HG02798 (cell line): Measurements from ENCODE around the gene ARHGAP44.

Experiments used
- ATAC-seq: cut with Tn5 transposase; IDR thresholded peaks from one replicate; pipeline ENCODE4 v1.9.1; 2021; ENCODE audit warnings: mild to moderate bottlenecking; ENCODE audit not compliant: unreplicated experiment, poor library complexity

The ARHGAP44 gene

GRCh38 chr17:12985431-12986293, 196.4 kb downstream of the ARHGAP44 start:
- ATAC-seq: no peak

DNA sequence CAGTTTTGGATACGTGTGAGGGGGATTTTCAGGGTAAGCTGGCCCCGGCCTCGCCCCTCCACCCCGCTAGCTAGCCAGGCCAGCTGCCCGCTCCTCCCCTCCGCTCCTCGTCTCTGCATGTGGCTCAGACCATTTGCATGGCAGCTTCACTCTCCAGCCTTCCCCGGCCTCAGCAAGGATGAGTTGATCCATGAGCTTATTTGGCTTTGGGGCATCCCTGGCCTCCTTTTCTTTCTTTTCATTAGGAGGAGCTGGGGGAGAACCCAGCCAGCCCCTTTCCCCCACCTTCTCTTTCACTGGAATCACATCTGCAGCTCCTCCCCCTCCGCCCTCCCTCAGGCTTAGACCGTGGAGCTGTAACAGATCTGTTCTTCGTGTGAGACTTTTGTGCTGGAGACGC, 197.8 kb downstream of the ARHGAP44 start:
- ATAC-seq: no peak

- ATAC-seq: no peak
Observed at GRCh38 chr17:12990041-12990808, 200.9 kb downstream of the ARHGAP44 start.

DNA sequence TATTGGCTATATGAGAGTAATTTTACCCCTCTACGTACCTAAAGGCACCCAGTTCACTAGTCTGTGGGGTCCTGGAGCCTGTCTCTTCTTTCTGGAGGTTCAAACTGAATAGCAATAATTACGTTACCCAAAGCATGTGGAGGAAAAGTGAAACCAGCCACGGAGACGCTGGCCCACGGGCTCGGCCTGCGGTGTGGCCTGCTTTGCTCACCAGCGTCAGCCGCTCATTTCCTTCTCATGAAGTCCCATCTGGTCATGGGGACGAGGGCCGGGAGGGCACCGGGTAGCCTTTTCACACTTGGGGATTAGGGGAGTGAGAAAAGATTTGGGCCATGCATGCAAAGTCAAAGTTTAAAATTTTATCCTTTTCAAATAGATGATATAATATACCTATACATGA, 201.6 kb downstream of the ARHGAP44 start:
- no peak for ATAC-seq

- no peak for ATAC-seq
Observed at GRCh38 chr17:12992676-12993075, 203.4 kb downstream of the ARHGAP44 start.

GRCh38 chr17:12993631-12994030, 204.3 kb downstream of the ARHGAP44 start:
- ATAC-seq: no peak

- no peak for ATAC-seq
Observed at GRCh38 chr17:12994341-12995074, 205.2 kb downstream of the ARHGAP44 start.

GRCh38 chr17:12995106-12995895, 206.0 kb downstream of the ARHGAP44 start:
- ATAC-seq: no peak

GRCh38 chr17:12995896-12996295, 206.6 kb downstream of the ARHGAP44 start:
- no peak for ATAC-seq

- ATAC-seq: no peak
Observed at GRCh38 chr17:12996357-12996756, 207.1 kb downstream of the ARHGAP44 start.

GRCh38 chr17:12996941-12997340, 207.6 kb downstream of the ARHGAP44 start:
- no peak for ATAC-seq

DNA sequence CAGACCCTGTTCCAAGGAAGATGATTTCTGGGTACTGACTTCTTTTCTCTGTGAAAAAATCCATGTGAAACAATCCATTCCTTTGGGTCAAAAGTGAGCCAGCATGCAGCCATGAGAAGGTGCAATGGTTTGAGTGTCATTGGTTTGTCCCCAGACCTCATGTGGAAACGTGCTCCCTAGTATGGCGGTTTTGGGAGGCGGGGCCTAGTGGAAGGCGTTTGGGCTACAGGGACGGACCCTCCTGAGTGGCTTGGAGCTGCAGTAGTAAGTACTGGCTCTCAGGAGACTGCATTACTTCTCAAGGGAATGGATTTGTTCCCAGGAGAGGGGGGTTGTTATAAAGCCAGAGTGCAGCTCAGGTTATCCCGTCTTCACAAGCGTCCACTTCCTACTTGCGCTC, 209.2 kb downstream of the ARHGAP44 start:
- no peak for ATAC-seq

- ATAC-seq: no peak
Observed at GRCh38 chr17:12998874-12999273, 209.6 kb downstream of the ARHGAP44 start.

GRCh38 chr17:13000561-13000960, 211.3 kb downstream of the ARHGAP44 start:
- ATAC-seq: no peak

GRCh38 chr17:13001991-13002615, 212.8 kb downstream of the ARHGAP44 start:
- no peak for ATAC-seq

DNA sequence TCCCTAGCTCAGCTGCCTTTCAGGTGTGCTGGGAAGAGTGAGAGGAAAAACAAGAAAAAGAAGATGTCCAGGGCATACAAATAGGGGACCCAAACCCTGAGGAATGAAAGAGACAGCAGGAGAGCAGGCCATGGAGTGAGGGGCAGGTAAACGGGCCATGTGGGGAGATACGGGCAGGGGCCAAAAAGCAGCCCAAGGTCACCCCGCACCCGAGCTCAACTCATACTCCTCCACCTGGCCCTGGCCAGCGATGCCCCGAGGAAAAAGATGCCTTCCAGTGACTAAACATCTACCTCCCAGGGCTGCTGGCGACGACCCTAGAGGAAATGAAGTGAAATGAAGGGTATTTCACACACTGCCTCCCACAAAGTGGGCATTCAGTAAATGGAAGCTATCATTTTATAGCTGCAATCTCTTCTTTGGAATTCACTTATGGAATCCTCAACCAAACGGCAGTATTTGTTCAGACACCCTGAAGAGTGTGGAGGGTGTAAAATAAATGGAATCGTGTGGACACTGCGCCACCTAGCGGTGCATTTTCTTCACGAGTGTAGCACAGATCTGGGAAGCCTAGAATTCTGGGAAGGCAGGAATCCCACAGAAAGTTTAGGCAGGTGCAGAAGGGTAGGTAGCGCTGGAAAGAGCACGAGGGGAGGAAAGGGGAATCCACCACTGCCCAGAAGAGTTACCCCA, 213.6 kb downstream of the ARHGAP44 start:
- peak; percentile 37 for ATAC-seq

DNA sequence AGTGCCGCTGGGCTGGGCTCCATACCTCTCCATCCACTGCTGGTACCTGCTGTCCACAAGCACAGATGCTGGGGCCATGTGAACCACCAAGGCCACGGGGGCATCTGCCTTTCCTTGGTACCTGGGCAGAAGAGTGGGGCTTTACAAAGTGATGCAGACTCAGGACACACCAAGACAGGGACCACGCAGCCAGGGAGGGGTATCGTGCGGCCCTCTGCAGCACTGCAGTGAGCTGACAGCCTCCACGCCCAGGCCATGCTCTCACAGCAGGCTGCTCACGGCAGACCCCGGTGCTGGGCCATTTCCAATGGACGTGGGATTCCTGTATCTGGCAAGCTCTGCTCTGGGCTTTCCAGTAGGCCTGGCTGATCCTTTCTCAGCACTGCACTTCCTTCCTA, 214.2 kb downstream of the ARHGAP44 start:
- ATAC-seq: peak; percentile 25

DNA sequence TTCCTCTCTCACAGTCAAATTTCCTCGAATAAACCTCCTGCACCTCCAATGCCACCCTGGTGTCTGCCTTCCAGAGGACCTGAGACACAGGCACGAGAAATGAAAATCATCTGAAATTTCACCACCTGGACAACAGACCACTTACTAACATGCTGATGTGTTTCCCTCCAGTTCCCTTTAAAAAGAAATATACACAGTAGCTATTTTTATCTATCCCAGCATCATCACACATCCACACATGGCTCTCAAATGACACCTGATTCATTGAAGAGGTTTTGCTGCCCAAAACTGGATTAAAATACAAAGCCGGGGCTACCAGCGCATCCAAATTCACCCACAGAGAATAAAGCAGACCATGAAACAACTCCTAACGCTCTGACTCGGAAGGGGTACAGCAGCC, 214.6 kb downstream of the ARHGAP44 start:
- no peak for ATAC-seq

DNA sequence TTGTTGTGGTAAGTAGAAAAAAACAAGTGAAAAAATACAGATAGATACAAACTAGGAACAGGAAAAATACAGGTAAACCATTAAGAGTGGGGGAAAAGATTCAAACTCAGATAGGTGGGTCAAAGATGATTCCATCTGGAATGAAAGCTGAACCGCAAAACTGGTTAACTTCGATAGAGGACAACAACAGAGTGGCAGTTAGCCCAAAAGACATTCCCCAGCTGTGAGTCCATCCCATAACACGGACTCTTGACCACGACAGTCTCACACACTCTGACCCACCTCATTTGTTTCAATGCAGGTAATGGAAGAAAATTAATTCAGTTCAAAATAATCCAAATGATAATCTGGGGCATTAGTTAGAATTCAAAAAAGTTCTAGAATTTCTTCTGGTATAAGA, 215.0 kb downstream of the ARHGAP44 start:
- no peak for ATAC-seq
